Fibroblast of lung (primary cell): ENCODE measurements around the gene DGAT2.

Experiments
- CTCF ChIP-seq, 2 donors: IDR thresholded peaks in 1 of 2; conservative IDR thresholded peaks in 1 of 2; 1 replicate in 1 of 2; 2 replicates in 1 of 2; pipeline ENCODE4 v1.5.1; 2011 to 2012; ENCODE audit warnings: low read length in 2 of 2, control low read depth in 1 of 2, inconsistent platforms in 1 of 2, low read depth in 1 of 2, mild to moderate bottlenecking in 1 of 2
- EZH2 ChIP-seq: IDR thresholded peaks from 2 replicates; pipeline ENCODE4 v1.5.1; 2012; ENCODE audit warnings: low read length, control low read depth, mild to moderate bottlenecking; ENCODE audit errors: missing control alignments

- TF ChIP-seq CTCF (conservative IDR thresholded peaks at IDR 0.05 in 1 of 2, IDR thresholded peaks at IDR 0.05 in 1 of 2; ENCODE audit: low read depth in 1 of 2, low read length in 2 of 2) = no peak
- TF ChIP-seq EZH2 = no peak
Measured at GRCh38 chr11:75733071-75733430, 35.5 kb upstream of the DGAT2 start.
